Testis (tissue), 2 donors: ENCODE measurements around the gene XPC.

ENCODE experiments used
- CTCF ChIP-seq, 3 experiments: fragments of 450-650 bp in 2 of 3; fragments of 200-600 bp in 1 of 3; sonication (generic) in 1 of 3; IDR thresholded peaks; one replicate each; pipeline ENCODE4 v1.5.1; 2016 to 2019; ENCODE audit warnings: antibody characterized with exemption in 3 of 3, mild to moderate bottlenecking in 2 of 3, moderate library complexity in 1 of 3
- POLR2A ChIP-seq: fragments of 450-650 bp; IDR thresholded peaks from one replicate; pipeline ENCODE4 v1.6.1; 2017; ENCODE audit warnings: antibody characterized with exemption, mild to moderate bottlenecking, moderate library complexity

GRCh38 chr3:14132689-14133088 lies 45.7 kb downstream of the XPC start:
- TF ChIP-seq POLR2A (no peak), CTCF (IDR thresholded peaks at IDR 0.05) (no peak)
